SK-MEL-5 (cell line): Measurements from ENCODE around the gene FGFR2. TPM values are rescaled to one million over a fixed set of nuclear protein-coding genes. Genes with fewer than 3 reads are reported as not detected.

ENCODE experiments used
- DNase-seq: peaks from one replicate; pipeline ENCODE4 v3.0.0-alpha.2; 2016; ENCODE audit warnings: low read depth, low spot score
- in situ Hi-C: cut with HindIII; loops from 2 replicates; pipeline ENCODE4 v1.10.0; 2016; ENCODE audit warnings: low sequenced_read_pairs, high pct_unique_total_duplicates, low pct_unique_long_range_greater_than_20kb
- total RNA-seq: library from RNA; depleted of rRNA; stranded (reverse); fragments of >200 nt; shearing (Covaris generic); gene quantifications from 2 replicates; pipeline ENCODE4 v1.2.3, GENCODE V29; 2014

Gene FGFR2
- total RNA-seq, 1 experiment from 2014 or later = 1.2 TPM

DNA sequence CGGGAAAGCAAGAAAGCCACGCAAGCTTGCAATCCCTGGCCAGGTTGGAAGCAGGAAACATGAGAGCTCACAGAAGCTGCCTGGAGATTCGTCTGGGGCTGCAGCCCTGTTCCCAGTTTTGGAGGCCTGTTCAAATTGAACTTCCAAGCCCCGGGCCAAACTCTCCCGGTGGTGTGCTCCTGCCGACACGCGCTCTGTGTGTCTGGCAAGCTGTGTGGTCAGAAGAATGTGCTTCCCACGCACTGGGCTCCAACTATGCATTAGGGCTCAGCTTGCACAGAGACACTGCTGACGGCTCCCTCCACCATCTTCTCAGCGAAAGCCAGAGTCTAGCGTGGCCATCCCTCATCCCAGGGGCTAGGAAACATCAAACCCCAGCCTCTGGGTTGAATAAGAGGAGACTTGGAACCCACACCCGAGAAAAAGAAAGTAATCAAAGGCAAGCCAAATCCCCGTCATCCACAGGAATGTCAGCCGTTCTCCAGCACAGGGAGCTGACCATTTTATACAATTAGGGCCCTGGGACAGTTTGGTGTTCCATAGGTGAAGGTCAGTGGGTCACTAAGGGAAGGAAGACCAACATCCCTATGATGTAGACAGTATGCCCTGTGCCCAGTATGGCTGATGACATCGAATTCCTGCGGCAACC is 107.2 kb downstream of the FGFR2 start:
- in situ Hi-C loops = no loop called here
- no peak for DNase-seq

DNA sequence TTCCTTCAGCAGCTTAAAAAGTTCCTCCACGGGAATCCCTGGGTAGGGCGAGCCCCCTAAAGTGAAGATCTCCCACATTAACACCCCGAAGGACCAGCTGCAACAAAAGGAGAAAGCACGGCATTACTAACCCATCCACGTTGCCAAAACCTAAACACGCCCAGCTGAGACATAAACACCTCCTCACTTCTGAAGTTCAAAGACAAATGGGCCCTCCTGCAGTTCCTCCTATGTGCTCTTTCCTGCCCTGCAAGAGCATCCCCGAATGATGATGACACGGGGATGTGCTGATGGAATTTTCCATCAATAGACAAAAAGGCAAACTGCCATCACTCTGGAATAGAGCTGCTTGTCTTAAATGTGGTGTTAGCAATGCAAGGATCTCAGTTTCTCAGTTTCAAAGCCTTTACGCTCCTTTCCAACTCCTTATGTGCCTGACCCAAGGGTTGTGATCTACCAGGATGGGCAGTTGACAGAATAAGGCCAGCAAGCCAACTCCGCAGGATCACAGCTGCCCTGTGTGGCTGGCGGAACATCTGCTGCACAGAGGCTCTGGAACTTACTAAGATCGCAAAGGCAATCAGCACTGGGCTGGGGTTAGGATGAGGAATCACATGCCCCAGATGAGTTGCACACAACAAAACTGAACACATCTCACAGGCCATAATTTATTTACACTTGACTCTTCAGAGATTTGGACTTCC is 112.7 kb downstream of the FGFR2 start:
- no peak for DNase-seq
- in situ Hi-C loops = no loop called here

DNA sequence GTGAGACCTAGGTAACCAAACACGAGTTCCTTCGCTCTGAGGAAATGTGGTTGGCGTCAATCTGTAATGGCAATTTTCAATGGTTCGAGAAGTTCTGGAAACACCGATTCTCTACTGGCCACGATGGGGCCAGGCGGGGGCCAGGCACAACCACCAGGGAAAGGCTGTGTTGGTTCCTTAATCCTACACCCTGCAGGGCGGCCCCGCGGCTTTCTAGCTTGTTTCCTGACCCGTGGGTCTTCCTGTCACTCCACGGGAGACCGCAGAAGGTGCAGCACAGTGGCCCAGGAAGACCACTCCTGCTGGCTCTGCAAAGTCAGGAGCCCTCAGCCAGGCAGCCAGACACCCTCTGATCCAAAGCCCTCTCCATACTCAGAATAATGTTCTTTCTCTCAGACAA is 113.4 kb downstream of the FGFR2 start:
- in situ Hi-C loops = no loop called here
- DNase-seq = no peak

DNA sequence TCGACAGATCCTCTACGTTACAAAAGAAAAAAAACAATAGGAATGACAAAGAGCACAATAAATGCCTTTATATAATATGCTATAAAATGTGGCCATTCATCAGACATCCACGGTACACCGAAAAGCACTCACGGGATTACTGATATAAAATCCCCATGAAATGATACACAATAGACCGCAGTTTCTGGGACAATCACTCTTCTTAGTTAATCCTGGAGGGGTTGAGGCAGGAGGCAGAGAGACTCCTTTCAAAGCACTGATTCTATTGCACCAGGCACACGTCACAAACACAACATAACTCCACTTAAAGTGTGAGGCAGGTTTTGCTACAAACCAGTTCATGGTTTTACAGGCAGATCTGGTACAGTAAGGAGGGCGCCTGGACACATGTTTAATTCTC is 113.8 kb downstream of the FGFR2 start:
- in situ Hi-C loops = no loop called here
- DNase-seq = peak; percentile 53

DNA sequence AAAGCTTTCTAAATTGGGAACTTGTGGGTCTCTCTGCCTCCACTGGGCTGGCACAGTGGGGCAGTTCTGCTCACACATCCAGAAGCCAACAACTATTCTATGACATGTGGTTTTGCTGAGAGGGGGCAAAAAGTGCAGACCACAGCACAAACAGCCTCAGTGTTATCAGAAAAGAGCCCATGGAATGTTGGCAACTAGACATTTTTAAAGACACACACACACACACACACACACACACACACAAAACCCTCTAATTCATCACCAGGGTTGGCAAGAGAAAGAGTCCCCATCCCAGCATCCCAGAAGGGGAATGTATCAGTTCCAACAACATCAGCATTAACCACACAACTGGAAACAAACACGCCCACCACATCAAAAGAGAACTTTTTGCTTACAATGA is 117.1 kb downstream of the FGFR2 start:
- in situ Hi-C loops = no loop called here
- no peak for DNase-seq

DNA sequence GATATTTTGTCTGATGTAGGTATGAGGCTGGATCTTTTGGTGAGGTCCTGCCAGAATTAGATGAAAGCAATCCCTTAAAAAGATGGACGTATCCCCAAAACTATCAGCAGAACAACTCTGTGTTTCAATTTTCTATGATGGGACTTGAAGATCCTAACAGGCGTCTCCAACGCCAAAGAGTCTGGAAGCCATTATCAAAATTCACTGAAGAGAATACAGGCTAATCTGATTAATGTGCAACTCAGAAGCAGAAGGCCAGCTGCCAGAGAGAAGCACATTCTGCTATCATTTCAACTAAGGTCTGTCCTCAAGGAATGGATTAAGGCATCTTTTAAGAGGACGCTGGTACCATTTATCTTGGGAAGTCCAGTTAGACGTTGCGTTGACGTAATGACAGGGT is 119.7 kb downstream of the FGFR2 start:
- DNase-seq = no peak
- in situ Hi-C loops = no loop called here

DNA sequence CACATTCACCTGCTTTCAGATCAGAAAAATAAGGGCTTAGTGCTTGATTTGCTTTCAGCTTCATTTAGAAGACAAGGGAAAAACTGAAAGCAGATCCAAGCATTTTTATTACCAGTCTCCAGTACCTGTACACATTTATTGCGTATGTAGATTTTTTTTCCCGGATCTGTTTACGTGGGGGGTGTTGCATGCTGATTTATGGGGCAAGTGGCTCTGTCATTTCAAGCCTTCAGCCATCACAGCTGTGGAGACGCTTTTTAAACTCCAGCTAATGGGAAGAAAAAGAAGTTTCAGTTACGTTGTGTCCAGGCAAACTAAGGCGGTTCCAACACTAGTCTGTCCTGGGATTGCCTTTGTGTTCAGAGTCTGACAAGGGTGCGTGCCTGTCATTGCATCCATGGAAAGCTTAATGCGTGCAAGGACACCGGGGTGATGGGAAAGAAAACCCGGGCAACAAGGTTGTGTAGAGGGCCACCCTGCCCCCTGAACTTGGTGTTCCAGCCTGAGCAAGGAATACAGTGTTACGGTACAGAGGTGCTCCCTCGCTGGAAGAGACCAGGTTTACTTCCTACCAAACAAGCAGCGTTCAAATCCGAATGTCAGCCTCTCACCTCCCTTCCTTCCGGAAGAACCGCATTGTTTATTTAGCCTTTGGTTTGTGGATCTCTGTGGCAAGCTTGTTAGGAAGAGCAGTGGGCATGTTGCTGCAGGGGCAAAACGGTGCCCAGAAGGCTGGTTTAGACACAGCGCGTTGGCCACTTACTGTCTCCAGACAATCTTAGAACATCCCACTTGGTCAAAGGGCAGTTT is 128.2 kb downstream of the FGFR2 start:
- DNase-seq = no peak
- in situ Hi-C loops = no loop called here

DNA sequence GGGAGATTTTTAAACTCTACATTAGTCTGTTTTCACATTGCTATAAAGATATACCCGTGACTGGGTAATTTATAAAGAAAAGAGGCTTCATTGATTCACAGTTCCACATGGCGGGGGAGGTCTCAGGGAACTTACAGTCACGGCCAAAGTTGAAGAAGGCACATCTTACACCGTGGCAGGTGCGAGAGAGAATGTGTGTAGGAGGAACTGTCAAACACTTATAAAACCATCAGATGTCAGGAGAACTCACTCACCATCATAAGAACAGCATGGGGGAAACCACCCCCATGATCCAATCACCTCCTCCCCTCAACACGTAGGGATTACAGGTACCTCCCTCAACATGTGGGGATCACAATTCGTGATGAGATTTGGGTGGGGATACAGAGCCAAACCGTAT is 129.5 kb downstream of the FGFR2 start:
- in situ Hi-C loops = no loop called here

DNA sequence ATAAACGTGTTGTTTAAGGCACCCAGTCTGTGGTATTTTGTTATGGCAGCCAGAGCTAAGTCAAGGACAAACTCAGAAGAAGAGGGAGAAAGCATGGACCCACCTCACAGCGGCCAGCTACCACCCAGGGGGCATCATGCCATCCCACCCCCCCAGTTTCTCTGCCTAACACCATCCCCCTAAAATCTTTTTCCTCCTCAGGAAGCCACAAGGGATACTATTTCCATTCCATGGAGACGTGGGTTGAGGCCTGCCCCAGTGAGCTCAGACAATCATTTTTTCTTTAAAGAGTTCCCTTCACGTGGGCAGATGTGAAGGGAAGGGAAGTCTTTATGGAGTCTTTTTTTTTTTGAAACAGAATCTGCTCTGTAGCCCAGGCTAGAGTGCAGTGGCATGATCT is 131.8 kb downstream of the FGFR2 start:
- in situ Hi-C loops = no loop called here
- no peak for DNase-seq

More for the DNA sequence above, 129.5 kb downstream of the FGFR2 start:
- no peak for DNase-seq

DNA sequence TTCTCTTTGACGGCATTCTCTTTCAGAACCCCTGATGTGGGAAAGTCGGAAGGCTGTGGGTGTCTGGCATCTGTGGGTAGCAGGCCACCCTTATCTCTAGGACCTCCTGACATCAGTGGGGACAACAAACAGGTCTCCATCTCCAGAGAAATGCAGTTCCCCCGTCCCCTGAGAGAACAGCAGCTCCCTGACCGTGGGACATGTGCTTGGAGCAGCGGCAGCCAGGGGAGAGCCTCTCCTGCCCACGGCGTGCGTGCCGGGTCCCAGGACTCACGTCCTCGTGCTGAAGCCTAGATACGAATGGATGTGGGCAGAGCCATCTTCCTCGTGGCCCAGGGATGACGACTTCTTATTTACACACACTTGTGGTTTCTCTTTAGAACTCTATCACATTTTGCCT is 133.0 kb downstream of the FGFR2 start:
- in situ Hi-C loops = no loop called here
- DNase-seq = no peak

DNA sequence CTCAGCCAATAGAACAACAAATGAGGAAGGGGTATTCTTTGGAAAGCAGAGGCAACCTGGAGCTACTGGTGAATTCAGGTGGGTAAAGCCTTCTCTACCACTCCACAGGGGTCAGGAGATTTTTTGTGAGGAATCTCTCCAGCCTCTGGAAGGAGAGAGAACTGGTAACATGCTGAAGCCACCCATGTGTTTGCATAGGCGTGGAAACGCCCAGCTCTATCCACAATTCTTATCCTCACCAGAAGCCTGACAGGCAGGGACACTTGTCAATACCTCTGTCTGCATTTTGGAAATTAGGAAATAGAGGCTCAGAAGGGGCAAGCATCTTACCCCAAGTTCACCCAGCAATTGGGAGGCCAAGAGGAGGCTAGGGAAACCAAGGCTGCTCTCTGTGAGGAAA is 133.7 kb downstream of the FGFR2 start:
- in situ Hi-C loops = no loop called here
- DNase-seq = no peak

DNA sequence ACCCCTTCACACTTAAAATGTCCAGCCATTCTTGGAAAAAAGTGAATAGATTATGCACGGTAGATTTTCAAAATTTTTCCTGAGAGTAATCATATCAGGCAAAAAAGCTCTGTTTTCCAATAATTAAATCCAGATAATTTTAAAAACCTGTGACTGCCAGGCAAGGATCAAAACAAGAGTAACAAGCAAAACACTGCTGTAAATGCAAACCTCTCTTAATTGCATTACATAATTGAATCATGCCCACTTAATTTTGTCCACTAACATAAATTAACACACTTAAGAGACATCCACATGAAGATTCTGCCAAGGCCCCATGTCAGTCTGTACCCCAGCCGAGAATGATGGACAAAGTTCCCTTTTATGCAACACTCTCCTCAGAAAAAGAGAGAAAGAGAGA is 135.3 kb downstream of the FGFR2 start:
- DNase-seq = no peak
- in situ Hi-C loops = no loop called here

DNA sequence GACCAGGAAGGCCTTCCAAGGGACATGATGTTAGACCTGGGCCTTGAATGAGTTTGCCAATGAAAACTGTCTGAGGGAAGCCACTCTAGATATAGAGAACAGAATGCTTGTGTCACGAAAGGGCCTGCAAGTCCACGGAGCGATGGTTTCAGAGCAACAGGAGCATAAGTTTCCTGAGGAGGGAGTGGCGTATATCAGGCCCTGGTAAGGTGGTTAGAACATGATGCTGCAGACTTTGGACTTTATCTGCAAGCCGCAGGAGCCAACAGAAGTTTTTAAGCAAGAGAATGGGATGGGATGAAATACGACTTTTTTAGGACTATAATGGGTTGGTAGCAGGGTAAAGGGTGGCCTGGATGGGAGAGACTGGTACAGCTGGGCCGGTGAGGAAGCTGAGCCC is 136.0 kb downstream of the FGFR2 start:
- in situ Hi-C loops = no loop called here
- DNase-seq = no peak

DNA sequence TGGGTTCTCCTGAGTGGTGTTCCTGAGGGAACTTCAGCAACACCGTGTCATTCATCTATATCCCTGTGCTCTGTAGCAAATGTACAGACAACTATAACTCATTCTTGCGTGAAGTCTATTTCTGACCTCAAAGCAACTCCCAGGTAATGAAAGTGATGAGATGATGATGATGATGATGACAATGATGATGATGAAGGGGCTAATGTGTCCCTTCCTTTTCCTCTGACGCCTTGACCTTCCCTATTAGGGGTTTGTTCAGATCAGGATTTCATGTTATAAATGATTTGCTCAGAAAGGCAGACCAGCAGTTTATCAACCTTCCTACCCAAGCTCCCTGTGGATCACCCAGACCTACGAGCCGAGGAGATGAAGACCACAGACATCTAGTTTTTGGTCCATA is 136.9 kb downstream of the FGFR2 start:
- no peak for DNase-seq
- in situ Hi-C loops = no loop called here

DNA sequence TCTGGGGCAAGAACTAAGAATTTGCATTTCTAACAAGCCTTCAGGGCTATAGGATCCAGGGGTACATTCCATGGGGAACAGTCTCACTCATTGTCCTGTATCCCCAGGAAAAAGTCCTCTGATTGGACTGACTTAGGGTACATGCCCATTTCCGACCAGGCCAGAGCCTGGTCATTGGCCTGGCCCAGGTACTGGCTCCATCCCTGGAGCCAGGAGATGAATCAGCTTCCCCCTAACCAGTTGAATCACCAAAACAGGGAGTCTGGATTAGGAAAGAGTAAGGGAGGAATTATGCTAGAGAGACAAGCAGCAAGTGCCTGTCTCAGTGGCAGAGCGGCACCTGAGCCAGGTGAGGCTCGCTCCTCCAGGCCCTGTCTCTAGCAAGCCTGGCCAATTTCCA is 137.5 kb downstream of the FGFR2 start:
- in situ Hi-C loops = no loop called here

DNA sequence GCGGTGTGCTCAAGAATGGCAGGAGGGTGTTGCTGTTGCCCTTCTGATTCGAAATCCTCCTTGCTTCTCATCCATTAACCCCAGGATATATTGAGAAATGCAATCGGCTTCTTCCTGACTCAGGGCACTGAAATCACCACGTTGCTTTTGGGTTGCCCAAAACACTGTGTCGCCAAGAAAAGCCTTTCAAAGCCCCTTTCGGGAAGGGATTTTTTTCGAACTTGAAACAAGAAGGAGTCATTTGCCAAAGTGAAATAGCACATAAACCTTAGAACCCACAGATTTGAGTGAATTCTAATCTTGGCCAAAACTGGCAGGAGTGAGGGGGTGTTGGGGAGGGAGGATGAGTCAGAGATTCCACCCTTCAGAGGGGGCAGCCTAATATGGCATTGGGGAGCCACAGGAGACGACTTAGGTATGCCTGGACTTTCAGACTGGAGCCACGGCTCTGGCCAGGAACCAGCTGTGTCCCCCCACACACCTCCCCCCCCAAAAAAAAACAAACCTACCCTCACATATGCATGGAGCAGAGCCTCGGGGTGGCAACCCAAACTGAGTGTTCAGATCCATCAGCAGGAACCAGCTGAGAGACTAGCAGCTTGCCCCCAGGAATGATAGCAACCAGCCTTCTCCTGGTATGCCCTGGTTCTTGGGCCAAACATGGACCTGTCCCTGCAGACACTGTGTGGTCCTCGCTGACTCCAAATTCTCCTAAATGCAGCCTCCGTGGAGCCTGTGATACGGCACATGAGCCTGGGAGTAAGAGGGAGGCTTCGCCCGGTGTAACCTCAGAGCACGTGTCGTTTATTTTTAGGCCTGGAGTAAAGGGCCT is 138.4 kb downstream of the FGFR2 start:
- DNase-seq = no peak
- in situ Hi-C loops = no loop called here

More for the DNA sequence above, 137.5 kb downstream of the FGFR2 start:
- DNase-seq = no peak

DNA sequence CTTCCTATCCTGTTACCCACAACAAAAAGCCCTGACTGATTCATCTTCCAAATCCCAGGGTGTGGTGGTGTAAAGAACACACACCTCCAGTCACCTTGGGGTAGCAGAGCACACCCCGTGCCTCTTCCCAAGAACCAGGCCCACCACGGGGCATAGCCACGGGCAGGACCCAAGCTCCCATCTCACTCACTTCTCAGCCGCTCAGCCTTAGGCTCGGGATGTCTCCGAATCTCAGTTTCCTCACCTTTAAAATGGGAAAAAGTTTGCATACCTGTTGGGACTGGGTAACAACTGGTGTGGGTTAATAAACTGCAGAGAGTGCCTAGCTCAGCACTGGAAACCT is 139.0 kb downstream of the FGFR2 start:
- in situ Hi-C loops = no loop called here
- no peak for DNase-seq

DNA sequence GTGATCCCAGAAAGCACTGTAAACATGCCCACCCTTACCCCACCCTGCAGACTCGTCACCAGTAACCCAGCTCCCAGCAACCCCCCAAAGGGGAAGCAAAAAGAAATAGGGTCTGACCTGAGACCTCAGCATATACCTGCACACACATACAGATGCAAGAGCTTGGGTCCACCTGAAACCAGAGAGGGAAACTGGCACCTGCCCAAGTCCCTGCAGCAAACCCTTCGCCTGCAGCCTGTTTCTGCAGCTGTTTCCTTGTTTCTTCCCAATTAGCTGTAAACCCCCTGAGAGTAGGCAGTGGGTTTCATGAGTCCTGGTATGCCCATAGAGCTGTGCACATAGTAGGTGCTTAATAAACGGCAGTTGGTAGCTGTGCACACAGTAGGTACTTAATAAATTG is 140.5 kb downstream of the FGFR2 start:
- no peak for DNase-seq
- in situ Hi-C loops = no loop called here
